GM12874 (cell line): Measurements from ENCODE around the gene CAMSAP1.

ENCODE experiments used
- CTCF ChIP-seq: IDR thresholded peaks from 2 replicates; pipeline ENCODE4 v1.5.1; 2011; ENCODE audit warnings: low read depth, mild to moderate bottlenecking, control low read depth, low read length, moderate library complexity; ENCODE audit not compliant: insufficient read depth

Gene CAMSAP1

GRCh38 chr9:135816651-135816970, 90.7 kb downstream of the CAMSAP1 start:
- TF ChIP-seq CTCF: no peak

- TF ChIP-seq CTCF: no peak
Observed at GRCh38 chr9:135815830-135816650, 91.3 kb downstream of the CAMSAP1 start.

DNA sequence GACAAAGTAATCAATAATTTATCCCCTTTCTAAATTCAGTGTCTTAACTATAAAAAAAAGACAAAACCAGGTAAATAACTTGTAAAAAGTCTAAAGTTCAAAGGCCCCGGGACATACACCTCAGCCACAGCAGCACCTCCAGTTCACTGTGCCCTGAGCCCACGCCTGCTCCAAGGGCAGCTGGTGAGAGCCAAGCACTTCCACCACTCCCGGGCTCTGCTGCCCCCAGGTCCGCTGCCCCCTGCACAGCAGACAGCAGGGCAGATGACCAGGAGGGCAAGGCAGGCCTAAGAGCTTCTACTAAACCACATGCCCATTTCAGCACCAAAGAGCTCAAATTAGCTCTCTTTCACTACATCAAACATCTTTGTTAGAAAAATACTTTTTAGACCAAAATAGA, 91.9 kb downstream of the CAMSAP1 start:
- TF ChIP-seq CTCF: no peak

GRCh38 chr9:135814421-135815095, 92.8 kb downstream of the CAMSAP1 start:
- no peak for TF ChIP-seq CTCF

GRCh38 chr9:135813671-135814290, 93.6 kb downstream of the CAMSAP1 start:
- no peak for TF ChIP-seq CTCF

DNA sequence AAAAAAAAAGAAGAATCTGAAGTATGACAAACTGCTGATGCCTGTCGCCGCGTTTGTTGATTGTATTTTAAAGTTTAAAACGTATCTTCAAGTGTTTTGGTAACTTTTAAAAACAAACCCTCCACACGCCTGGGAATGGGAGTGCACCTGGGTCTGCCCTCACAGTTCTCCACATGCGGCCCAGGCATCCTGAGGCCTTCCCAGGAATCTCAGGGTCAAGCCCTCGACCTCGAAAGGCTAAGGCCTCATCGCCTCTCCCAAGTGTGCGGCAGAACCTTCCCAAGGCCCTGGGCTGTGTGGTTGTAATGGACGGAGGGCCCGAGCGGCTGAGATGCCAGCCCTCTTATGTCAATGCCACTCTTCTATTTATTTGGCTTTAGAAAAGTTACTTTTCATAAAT, 94.4 kb downstream of the CAMSAP1 start:
- TF ChIP-seq CTCF: no peak

GRCh38 chr9:135811801-135812200, 95.5 kb downstream of the CAMSAP1 start:
- TF ChIP-seq CTCF: no peak
